ENCODE measurements around the gene GRIN2D.

Gene GRIN2D

GRCh38 chr19:48379058-48379457 is 14.4 kb upstream of the GRIN2D start:
- TF ChIP-seq, protein P1, sequence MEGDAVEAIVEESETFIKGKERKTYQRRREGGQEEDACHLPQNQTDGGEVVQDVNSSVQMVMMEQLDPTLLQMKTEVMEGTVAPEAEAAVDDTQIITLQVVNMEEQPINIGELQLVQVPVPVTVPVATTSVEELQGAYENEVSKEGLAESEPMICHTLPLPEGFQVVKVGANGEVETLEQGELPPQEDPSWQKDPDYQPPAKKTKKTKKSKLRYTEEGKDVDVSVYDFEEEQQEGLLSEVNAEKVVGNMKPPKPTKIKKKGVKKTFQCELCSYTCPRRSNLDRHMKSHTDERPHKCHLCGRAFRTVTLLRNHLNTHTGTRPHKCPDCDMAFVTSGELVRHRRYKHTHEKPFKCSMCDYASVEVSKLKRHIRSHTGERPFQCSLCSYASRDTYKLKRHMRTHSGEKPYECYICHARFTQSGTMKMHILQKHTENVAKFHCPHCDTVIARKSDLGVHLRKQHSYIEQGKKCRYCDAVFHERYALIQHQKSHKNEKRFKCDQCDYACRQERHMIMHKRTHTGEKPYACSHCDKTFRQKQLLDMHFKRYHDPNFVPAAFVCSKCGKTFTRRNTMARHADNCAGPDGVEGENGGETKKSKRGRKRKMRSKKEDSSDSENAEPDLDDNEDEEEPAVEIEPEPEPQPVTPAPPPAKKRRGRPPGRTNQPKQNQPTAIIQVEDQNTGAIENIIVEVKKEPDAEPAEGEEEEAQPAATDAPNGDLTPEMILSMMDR (IDR thresholded peaks at IDR 0.05; ENCODE audit: low read depth, low read length, missing control alignments), result no peak
- H3K4me3 ChIP-seq (replicated peaks; ENCODE audit: low read depth, low read length), result no peak overlapping the region
- no peak for DNase-seq (ENCODE audit: extremely low read depth, low read depth)

DNA sequence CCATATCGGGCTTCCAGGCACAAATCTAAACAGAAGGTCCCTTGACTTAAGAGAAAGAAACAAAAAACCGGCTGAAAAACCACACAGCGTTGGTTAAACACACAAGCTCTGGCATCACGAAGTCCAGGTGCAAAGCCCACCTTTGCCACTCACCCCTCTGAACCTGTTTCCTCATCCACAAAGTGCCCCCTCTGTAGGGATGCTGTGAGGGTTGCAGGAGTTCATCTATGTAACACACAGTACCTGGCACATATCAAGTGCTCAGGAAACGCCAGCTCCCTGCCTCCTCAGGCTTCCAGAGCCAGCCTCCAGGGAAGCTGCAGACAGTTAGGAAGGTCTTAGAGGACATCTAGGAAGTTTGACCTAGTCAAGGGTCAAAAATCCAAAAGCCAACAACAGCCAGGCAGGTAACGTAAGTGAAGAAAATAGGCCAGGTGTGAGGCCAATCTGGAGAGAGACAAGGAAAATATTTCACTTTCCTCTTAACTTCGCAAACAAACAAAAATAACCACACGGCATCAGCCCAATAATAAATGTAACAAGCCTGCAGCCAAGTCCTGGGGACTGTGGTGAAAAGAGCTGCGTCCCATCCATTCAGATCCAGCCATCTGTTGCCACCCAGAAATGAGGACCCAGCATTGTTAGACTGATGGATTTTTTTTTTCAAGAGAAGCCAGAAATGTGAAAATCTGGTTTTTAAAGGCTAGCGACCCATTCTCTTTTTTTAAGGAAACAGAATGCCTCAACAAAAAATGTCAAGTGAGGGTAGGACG is 12.1 kb upstream of the GRIN2D start:
- no peak for DNase-seq (ENCODE audit: extremely low read depth, low read depth)
- TF ChIP-seq, protein P1 (IDR thresholded peaks at IDR 0.05; ENCODE audit: low read depth, low read length, missing control alignments), result no peak
- H3K4me3 ChIP-seq (replicated peaks; ENCODE audit: low read depth, low read length), result no peak overlapping the region

- H3K4me3 ChIP-seq (replicated peaks; ENCODE audit: low read depth, low read length), result no peak overlapping the region
- TF ChIP-seq, protein P1 (IDR thresholded peaks at IDR 0.05; ENCODE audit: low read depth, low read length, missing control alignments), result no peak
- no peak for DNase-seq (ENCODE audit: extremely low read depth, low read depth)
These were observed 11.2 kb upstream of the GRIN2D start for GRCh38 chr19:48382286-48382685.

DNA sequence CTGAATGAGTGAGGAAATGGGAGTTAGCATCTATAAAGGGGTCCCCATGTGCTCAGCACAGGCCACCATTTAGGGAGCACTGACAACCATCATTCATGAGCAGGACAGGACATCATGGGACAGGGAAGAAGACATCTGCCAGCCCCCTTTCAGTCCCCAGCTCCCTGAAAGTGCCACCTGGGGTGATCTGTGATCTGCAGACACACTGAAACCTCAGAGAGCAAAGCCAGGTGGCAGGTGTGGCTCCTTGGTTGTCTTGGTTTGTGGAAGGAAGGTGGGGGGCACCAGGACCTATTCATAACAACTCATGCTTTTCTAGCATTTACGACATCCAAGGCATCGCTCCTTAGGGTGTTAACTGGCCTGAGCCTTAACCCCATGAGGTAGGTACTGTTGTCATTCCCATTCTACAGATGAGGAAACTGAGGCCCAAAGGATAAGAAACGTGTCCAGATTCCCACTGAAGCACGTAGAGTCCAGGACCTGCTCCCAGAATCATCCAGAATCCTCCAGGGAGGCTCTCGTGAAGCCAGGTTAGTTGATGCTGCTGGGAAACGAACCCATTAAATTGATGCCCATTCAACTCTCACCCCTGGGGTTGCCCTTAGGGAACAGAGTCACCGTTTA is 7.9 kb upstream of the GRIN2D start:
- TF ChIP-seq, protein P1 (IDR thresholded peaks at IDR 0.05; ENCODE audit: low read depth, low read length, missing control alignments), result no peak
- DNase-seq (ENCODE audit: extremely low read depth, low read depth), result no peak
- no peak overlapping the region for H3K4me3 ChIP-seq (replicated peaks; ENCODE audit: low read depth, low read length)

- TF ChIP-seq, protein P1 (IDR thresholded peaks at IDR 0.05; ENCODE audit: low read depth, low read length, missing control alignments), result no peak
- no peak overlapping the region for H3K4me3 ChIP-seq (replicated peaks; ENCODE audit: low read depth, low read length)
- no peak for DNase-seq (ENCODE audit: extremely low read depth, low read depth)
These were observed 6.5 kb upstream of the GRIN2D start for GRCh38 chr19:48386981-48387380.

DNA sequence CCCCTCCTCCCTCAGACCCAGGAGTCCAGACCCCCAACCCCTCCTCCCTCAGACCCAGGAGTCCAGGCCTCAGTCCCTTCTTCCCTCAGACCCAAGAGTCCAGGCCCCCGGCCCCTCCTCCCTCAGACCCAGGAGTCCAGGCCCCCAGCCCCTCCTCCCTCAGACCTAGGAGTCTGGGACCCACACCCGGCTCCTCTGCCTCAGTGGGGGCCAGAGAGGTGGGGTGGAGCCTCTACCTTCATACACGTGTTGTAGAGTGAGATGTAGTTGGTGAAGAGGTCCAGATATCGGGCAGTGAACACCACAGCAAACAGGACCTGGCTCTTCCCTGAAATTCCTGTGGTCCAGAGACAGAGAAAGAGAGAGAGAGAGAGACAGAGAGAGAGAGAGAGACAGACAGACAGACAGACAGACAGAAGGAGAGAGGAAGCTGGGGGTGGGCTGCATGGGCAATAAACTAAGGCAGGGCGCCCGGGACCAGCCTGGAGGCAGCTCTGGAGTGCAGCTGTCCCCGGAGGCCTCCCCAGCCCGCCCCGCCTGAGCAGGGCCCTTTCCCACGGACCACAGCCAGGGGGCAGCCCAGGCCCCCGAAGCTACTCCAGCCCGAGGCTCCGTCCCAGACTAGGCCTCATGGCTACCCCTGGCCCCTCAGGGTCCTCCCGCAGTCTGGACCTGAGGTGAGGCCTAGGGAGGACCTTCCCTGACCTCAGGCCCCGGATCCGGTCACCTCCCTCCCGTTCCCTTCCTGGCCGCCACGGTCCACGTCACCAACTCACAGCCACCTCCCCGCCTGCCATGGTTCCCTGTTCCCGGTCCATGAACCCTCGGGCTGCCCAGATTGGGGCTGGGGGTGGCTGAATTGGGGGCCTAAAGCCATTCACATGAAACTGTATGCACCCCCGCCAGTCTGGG is 3.0 kb upstream of the GRIN2D start:
- peak overlapping the region; percentile 97 for H3K4me3 ChIP-seq (replicated peaks; ENCODE audit: low read depth, low read length)
- DNase-seq (ENCODE audit: extremely low read depth, low read depth), result no peak
- TF ChIP-seq, protein P1 (IDR thresholded peaks at IDR 0.05; ENCODE audit: low read depth, low read length, missing control alignments), result peak; percentile 68

Measured in HFF-Myc (cell line).